A549 (cell line): ENCODE data around the gene FOXRED1.

ENCODE experiments used
- BHLHE40 ChIP-seq: IDR thresholded peaks from 2 replicates; pipeline ENCODE4 v1.6.1; 2012; ENCODE audit warnings: low read depth, low read length, inconsistent platforms
- CHD2 ChIP-seq: fragments of 150-350 bp; IDR thresholded peaks from 2 replicates; pipeline ENCODE4 v1.6.1; 2014; ENCODE audit warnings: low read length; ENCODE audit not compliant: partially characterized antibody
- JUN ChIP-seq, 2 experiments: fragments of >200 bp; sonication (Bioruptor Twin); formaldehyde crosslinking; IDR thresholded peaks; 2 replicates in 1 of 2; 3 replicates in 1 of 2; pipeline ENCODE4 v1.6.1; 2016 to 2017
- JUNB ChIP-seq: fragments of >200 bp; sonication (Bioruptor Twin); formaldehyde crosslinking; IDR thresholded peaks from 2 replicates; pipeline ENCODE4 v1.6.1; 2016
- KDM1A ChIP-seq: fragments of 200-600 bp; sonication (generic); IDR thresholded peaks from 2 replicates; pipeline ENCODE4 v1.6.1; 2016; ENCODE audit warnings: low read depth, mild to moderate bottlenecking
- MAZ ChIP-seq: fragments of 150-350 bp; IDR thresholded peaks from 2 replicates; pipeline ENCODE4 v1.6.1; 2014; ENCODE audit warnings: antibody characterized with exemption, low read depth, low read length, borderline replicate concordance
- POLR2A ChIP-seq: IDR thresholded peaks from 2 replicates; pipeline ENCODE4 v1.6.1; 2012; ENCODE audit warnings: mild to moderate bottlenecking, low read length
- RARB ChIP-seq: fragments of 250-450 bp; sonication (Bioruptor Pico); IDR thresholded peaks from 2 replicates; pipeline ENCODE4 v1.8.0; 2021; ENCODE audit warnings: mild to moderate bottlenecking, moderate library complexity
- RFX5 ChIP-seq: fragments of 450-650 bp; IDR thresholded peaks from 2 replicates; pipeline ENCODE4 v1.7.1; 2014; ENCODE audit warnings: antibody characterized with exemption, mild to moderate bottlenecking, moderate library complexity
- TP53 ChIP-seq: fragments of 250-450 bp; sonication (Bioruptor Pico); IDR thresholded peaks from 2 replicates; pipeline ENCODE4 v1.5.0; 2021; ENCODE audit warnings: mild to moderate bottlenecking, moderate library complexity
- TF ChIP-seq, protein P1 (sequence below): fragments of >200 bp; sonication (Bioruptor Twin); formaldehyde crosslinking; IDR thresholded peaks from 3 replicates; pipeline ENCODE4 v1.5.1; 2016
- TF ChIP-seq, protein P2 (sequence below): IDR thresholded peaks from 2 replicates; pipeline ENCODE4 v1.6.1; 2012; ENCODE audit warnings: low read depth, borderline replicate concordance
- TF ChIP-seq, protein P3 (sequence below): fragments of 200-600 bp; sonication (generic); IDR thresholded peaks from 2 replicates; pipeline ENCODE4 v1.6.1; 2016; ENCODE audit warnings: antibody characterized with exemption, mild to moderate bottlenecking, moderate library complexity
- TF ChIP-seq, protein P4 (sequence below): fragments of 450-650 bp; IDR thresholded peaks from 2 replicates; pipeline ENCODE4 v1.6.1; 2014; ENCODE audit warnings: antibody characterized with exemption

DNA sequence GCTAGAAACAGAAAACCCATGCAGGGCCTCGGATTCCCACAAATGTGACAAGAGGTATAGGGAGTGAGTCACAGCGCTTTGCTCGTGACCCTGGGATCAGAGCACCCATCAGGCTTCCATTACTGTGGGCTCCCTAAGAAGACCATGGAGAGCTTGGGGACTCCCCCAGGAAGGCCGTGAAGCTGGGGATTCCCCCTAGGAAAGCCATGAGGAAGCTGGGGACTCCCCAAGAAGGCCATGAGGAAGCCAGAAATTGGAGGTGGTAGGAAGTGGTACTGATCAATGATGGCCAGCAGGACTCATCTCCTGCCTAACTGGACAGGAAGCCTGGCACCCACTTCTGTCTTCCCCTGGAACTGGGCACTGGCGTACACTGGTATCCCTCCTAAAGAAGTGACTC, 24.8 kb downstream of the FOXRED1 start:
- TF ChIP-seq, protein P1, sequence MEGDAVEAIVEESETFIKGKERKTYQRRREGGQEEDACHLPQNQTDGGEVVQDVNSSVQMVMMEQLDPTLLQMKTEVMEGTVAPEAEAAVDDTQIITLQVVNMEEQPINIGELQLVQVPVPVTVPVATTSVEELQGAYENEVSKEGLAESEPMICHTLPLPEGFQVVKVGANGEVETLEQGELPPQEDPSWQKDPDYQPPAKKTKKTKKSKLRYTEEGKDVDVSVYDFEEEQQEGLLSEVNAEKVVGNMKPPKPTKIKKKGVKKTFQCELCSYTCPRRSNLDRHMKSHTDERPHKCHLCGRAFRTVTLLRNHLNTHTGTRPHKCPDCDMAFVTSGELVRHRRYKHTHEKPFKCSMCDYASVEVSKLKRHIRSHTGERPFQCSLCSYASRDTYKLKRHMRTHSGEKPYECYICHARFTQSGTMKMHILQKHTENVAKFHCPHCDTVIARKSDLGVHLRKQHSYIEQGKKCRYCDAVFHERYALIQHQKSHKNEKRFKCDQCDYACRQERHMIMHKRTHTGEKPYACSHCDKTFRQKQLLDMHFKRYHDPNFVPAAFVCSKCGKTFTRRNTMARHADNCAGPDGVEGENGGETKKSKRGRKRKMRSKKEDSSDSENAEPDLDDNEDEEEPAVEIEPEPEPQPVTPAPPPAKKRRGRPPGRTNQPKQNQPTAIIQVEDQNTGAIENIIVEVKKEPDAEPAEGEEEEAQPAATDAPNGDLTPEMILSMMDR: no peak
- TF ChIP-seq, protein P2, sequence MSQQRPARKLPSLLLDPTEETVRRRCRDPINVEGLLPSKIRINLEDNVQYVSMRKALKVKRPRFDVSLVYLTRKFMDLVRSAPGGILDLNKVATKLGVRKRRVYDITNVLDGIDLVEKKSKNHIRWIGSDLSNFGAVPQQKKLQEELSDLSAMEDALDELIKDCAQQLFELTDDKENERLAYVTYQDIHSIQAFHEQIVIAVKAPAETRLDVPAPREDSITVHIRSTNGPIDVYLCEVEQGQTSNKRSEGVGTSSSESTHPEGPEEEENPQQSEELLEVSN: no peak
- TF ChIP-seq RFX5 (no peak), BHLHE40 (no peak), POLR2A (no peak), KDM1A (no peak), JUNB (no peak), CHD2 (no peak), JUN (IDR thresholded peaks at IDR 0.05) (no peak), RARB (CRISPR knock-in tag) (no peak), TP53 (CRISPR knock-in tag) (no peak), MAZ (no peak)
- TF ChIP-seq, protein P3, sequence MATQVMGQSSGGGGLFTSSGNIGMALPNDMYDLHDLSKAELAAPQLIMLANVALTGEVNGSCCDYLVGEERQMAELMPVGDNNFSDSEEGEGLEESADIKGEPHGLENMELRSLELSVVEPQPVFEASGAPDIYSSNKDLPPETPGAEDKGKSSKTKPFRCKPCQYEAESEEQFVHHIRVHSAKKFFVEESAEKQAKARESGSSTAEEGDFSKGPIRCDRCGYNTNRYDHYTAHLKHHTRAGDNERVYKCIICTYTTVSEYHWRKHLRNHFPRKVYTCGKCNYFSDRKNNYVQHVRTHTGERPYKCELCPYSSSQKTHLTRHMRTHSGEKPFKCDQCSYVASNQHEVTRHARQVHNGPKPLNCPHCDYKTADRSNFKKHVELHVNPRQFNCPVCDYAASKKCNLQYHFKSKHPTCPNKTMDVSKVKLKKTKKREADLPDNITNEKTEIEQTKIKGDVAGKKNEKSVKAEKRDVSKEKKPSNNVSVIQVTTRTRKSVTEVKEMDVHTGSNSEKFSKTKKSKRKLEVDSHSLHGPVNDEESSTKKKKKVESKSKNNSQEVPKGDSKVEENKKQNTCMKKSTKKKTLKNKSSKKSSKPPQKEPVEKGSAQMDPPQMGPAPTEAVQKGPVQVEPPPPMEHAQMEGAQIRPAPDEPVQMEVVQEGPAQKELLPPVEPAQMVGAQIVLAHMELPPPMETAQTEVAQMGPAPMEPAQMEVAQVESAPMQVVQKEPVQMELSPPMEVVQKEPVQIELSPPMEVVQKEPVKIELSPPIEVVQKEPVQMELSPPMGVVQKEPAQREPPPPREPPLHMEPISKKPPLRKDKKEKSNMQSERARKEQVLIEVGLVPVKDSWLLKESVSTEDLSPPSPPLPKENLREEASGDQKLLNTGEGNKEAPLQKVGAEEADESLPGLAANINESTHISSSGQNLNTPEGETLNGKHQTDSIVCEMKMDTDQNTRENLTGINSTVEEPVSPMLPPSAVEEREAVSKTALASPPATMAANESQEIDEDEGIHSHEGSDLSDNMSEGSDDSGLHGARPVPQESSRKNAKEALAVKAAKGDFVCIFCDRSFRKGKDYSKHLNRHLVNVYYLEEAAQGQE: no peak
- TF ChIP-seq, protein P4, sequence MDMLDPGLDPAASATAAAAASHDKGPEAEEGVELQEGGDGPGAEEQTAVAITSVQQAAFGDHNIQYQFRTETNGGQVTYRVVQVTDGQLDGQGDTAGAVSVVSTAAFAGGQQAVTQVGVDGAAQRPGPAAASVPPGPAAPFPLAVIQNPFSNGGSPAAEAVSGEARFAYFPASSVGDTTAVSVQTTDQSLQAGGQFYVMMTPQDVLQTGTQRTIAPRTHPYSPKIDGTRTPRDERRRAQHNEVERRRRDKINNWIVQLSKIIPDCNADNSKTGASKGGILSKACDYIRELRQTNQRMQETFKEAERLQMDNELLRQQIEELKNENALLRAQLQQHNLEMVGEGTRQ: no peak
